Thymus (tissue), 11 donors: Measurements from ENCODE around the gene ERC2. TPM values are rescaled to one million over a fixed set of nuclear protein-coding genes. Genes with fewer than 3 reads are reported as not detected.

Source experiments
- DNase-seq, 9 donors: peaks; one replicate each; pipeline ENCODE4 v3.0.0-alpha.2; 2013; ENCODE audit warnings: low spot score in 9 of 9, low read depth in 6 of 9, missing footprints in 1 of 9
- H3K27ac ChIP-seq, 2 donors: one replicate each; pipeline ENCODE4 v1.5.1; 2013; ENCODE audit warnings: control low read depth in 1 of 2, low read depth in 1 of 2, low read length in 1 of 2, mild to moderate bottlenecking in 1 of 2, moderate library complexity in 1 of 2
- H3K27me3 ChIP-seq, 2 donors: one replicate each; pipeline ENCODE4 v1.5.1; 2013; ENCODE audit warnings: low read length in 1 of 2; ENCODE audit not compliant: control insufficient read depth in 2 of 2, insufficient read depth in 1 of 2
- H3K36me3 ChIP-seq, 2 donors: one replicate each; pipeline ENCODE4 v1.5.1; 2013; ENCODE audit warnings: low read length in 1 of 2, mild to moderate bottlenecking in 1 of 2, moderate library complexity in 1 of 2; ENCODE audit not compliant: control insufficient read depth in 2 of 2, insufficient read depth in 2 of 2
- H3K4me1 ChIP-seq, 2 donors: one replicate each; pipeline ENCODE4 v1.5.1; 2013; ENCODE audit warnings: low read length in 2 of 2; ENCODE audit not compliant: control insufficient read depth in 2 of 2, insufficient read depth in 2 of 2
- H3K4me3 ChIP-seq, 2 donors: one replicate each; pipeline ENCODE4 v1.5.1; 2013; ENCODE audit warnings: low read length in 2 of 2, control low read depth in 1 of 2, mild to moderate bottlenecking in 1 of 2
- H3K9me3 ChIP-seq, 2 donors: one replicate each; pipeline ENCODE4 v1.5.1; 2013; ENCODE audit warnings: low read length in 1 of 2, mild to moderate bottlenecking in 1 of 2; ENCODE audit not compliant: control insufficient read depth in 2 of 2, insufficient read depth in 1 of 2
- WGBS: extraction: QIAGEN DNeasy Blood & Tissue Kit; methylation state at CpG from one replicate; pipeline ENCODE4 v1.1.7; 2013; 5-methylcytosine and 5-hydroxymethylcytosine counted together
- polyA plus RNA-seq: library from polyadenylated mRNA; stranded (reverse); fragments of 200-250 nt; gene quantifications from one replicate; pipeline ENCODE4 v1.2.3, GENCODE V29; 2013
- total RNA-seq: library from RNA; stranded (reverse); fragments of 120-200 nt; gene quantifications from one replicate; pipeline ENCODE4 v1.2.4, GENCODE V29; 2013
- donor health status: healthy.

Gene ERC2
- total and polyA plus RNA-seq, 2 donors: 0.28 to 0.50 TPM

DNA sequence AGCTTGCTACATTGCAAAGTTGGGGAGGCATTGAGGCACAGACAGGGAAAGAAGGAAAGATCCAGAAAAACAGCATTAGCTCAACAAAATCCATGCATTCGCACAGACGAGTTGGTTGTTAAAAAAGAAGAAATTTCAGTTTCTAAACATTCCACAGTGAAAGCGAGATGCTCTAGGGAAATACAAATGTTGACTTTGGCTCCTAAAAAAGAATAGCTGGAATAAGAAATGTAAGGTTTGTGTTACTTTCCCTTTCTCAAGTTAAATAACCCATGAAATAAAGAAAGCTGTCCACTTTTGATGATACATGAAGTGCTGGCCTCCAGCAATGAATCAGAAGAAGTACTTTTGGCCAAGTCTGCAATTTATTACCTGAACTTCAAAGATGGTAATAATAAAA, 465.1 kb downstream of the ERC2 start:
- DNase-seq: no peak

DNA sequence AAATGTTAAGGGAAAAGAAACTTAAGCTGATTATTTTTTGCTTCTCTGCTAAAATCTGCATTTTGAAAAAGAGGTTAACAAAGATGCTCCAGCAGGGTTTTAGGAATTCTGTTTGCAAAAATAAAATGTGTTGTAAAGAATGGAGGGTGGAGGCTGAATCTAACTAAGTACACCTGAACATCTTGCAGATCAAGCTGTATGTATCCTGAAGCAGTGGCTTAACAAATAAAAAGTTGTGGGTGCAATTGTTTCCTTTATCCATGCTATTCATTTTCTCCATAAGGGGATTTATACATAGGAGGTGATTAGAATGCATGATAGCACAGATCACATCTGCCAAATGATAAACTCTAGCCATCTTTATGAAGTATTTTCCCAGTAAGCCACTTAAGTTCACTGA, 466.3 kb downstream of the ERC2 start:
- no peak overlapping the region for H3K27ac ChIP-seq
- no peaks in the 10 kb centered on the region for H3K36me3 ChIP-seq
- no peak overlapping the region for H3K4me3 ChIP-seq
- H3K4me1 ChIP-seq: no peaks in the 10 kb centered on the region
- H3K9me3 ChIP-seq: no peaks in the 10 kb centered on the region
- no peak for DNase-seq
- no peaks in the 10 kb centered on the region for H3K27me3 ChIP-seq

More for the DNA sequence above, 465.1 kb downstream of the ERC2 start:
- Histone ChIP-seq H3K36me3 (no peaks in the 10 kb centered on the region), H3K27ac (no peak overlapping the region), H3K27me3 (no peaks in the 10 kb centered on the region), H3K9me3 (no peaks in the 10 kb centered on the region), H3K4me3 (no peak overlapping the region), H3K4me1 (no peaks in the 10 kb centered on the region)
- 93% methylated on average over 3 of the region's 3 CpGs for WGBS

DNA sequence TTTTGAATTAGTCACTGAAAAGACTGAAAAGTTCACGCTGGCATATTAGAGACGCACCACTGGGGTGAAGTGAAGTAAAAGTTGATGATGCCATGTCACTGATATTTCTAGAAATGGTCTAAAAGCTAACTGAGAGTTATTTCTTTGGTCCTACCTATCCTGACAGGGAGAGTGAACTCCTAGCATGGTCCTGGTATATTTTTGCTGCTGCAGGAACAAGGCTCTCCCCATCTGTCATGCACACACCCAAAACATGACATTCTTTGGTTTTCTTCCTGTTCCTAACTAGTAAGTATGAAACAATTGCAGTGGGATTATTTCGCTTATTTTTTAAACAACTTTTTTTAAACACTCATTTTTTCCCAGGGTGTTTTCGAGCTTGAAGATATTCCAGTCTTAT, 466.7 kb downstream of the ERC2 start:
- H3K9me3 ChIP-seq: no peaks in the 10 kb centered on the region
- no peaks in the 10 kb centered on the region for H3K27me3 ChIP-seq
- no peaks in the 10 kb centered on the region for H3K4me1 ChIP-seq
- H3K4me3 ChIP-seq: no peak overlapping the region
- no peaks in the 10 kb centered on the region for H3K36me3 ChIP-seq
- no peak for DNase-seq
- 83% methylated on average over 4 of the region's 4 CpGs for WGBS
- no peak overlapping the region for H3K27ac ChIP-seq

DNA sequence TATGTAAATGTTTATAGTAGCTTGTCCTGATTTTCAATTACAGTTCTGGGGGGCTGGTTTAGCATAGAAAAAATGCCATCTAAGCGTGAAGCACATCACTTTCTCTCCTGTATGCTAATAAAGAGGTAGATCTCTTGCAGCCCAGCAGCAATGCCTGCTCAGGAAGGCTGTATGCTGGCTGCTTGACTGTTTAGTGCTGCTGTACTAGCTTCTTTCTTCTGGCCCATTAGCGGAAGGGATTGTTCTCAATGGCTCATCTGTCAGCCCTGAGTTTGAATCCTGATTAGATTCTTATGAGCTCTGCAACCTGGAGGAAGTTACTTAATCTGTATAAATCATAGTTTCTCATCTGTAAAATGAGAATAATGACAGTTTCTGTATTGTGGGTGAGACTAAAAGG, 478.9 kb downstream of the ERC2 start:
- no peaks in the 10 kb centered on the region for H3K36me3 ChIP-seq
- no peaks in the 10 kb centered on the region for H3K9me3 ChIP-seq
- H3K4me1 ChIP-seq: no peaks in the 10 kb centered on the region
- no peak overlapping the region for H3K27ac ChIP-seq
- 76% methylated on average over 2 of the region's 2 CpGs for WGBS
- H3K4me3 ChIP-seq: no peak overlapping the region
- no peak for DNase-seq
- H3K27me3 ChIP-seq: no peaks in the 10 kb centered on the region

DNA sequence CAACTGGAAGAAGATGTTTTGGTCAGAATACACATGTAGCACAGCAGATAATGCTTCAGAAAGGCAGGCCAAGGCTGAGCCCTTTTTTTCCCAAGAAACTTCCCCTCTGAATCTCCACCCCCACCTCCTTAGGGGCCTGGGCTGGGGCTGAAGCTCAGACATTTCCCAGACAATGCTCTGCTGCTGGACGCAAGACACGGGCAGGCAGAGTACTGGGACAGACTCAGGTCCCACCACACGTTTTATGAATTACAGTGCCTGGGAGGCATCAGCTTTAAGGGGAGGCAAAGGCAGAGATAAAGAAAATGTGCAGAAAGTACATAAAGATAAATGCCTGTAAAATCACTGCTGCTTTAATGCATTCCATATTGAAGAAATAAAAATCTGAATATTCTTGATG, 479.4 kb downstream of the ERC2 start:
- Histone ChIP-seq H3K27ac (no peak overlapping the region), H3K4me3 (no peak overlapping the region), H3K9me3 (no peaks in the 10 kb centered on the region), H3K4me1 (no peaks in the 10 kb centered on the region), H3K36me3 (no peaks in the 10 kb centered on the region), H3K27me3 (no peaks in the 10 kb centered on the region)
- 97% methylated on average over 3 of the region's 3 CpGs for WGBS
- DNase-seq: no peak

DNA sequence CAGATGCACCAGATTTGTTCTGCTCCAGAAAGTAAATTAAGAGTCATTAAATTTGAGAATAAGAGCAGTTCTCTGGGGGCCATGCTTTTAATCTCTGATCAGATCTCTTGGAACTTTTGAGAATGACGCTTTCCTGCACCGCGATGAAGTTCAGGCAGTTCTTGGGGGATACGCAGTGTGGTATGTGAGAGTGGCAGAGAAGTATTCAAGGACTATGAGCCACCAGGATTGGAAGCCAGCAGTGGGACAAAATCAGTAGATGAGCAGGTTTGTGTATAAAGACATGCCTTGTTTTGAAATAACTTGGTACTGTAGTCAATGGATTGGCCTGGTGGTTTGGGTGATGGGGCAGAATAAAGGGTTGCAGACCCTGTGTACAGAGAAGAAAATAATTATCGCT, 483.6 kb downstream of the ERC2 start:
- Histone ChIP-seq H3K27me3 (no peaks in the 10 kb centered on the region), H3K27ac (no peak overlapping the region), H3K4me3 (no peak overlapping the region), H3K4me1 (no peaks in the 10 kb centered on the region), H3K9me3 (no peaks in the 10 kb centered on the region), H3K36me3 (no peaks in the 10 kb centered on the region)
- no peak for DNase-seq
- WGBS: 98% methylated on average over 5 of the region's 5 CpGs

DNA sequence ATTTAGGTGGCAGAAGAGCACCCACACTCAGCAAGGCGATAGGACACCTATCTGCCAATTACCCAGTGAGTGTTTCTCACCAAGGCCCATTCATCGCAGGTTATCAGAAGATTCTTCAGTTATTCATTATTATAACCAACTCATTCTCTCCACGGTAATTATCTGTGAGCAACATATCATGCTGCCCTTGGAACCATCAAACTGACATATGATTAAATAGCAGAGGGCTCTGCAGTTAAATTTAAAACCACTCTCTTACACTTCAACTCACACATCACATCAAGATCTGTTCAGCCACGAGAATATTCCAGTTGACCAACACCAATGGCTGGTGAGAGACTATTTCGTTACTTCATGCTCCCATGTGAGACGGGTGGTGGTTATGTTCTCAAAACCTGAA, 489.3 kb downstream of the ERC2 start:
- Histone ChIP-seq H3K9me3 (no peaks in the 10 kb centered on the region), H3K36me3 (no peaks in the 10 kb centered on the region), H3K27ac (no peak overlapping the region), H3K4me3 (no peak overlapping the region), H3K27me3 (no peaks in the 10 kb centered on the region), H3K4me1 (no peaks in the 10 kb centered on the region)
- 91% methylated on average over 6 of the region's 6 CpGs for WGBS
- DNase-seq: no peak

DNA sequence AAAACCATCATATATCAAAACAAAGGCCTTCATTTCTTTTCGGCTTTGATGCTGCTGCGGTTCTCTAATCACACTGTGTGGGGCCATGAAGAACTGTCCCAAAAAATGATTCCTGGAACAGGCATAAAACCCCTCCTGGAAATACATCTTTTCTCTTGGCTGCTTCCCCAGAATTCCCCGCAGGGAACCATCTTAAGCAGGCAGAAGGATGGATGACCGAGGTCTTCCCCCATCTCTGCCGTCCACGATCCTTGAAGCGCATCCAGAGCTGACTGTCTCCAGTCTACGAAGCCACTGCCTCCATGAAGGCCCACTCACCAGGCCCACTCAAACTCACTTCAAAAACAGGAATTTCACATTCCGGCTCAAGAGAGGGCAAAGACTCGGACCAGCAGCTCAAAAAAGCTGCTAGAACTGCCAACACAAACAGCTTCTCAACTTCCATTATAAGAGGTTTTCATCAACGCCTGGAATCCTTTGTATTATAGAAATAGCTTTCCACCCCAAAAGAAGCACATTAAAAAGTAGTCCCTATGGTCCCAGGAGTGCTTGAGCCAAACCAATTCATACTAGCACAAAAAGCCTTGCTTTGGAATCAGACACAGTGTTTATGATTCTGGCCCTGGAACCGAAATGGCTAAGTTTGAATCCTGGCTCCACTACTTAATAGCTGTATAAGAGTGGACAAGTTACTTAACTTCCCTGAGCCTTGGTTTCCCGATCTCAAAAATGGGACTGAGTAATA, 493.7 kb downstream of the ERC2 start:
- no peak overlapping the region for H3K4me3 ChIP-seq
- no peak overlapping the region for H3K27ac ChIP-seq
- H3K36me3 ChIP-seq: no peaks in the 10 kb centered on the region
- no peaks in the 10 kb centered on the region for H3K27me3 ChIP-seq
- 89% methylated on average over 13 of the region's 13 CpGs for WGBS
- no peak for DNase-seq
- H3K4me1 ChIP-seq: no peaks in the 10 kb centered on the region
- H3K9me3 ChIP-seq: no peaks in the 10 kb centered on the region

DNA sequence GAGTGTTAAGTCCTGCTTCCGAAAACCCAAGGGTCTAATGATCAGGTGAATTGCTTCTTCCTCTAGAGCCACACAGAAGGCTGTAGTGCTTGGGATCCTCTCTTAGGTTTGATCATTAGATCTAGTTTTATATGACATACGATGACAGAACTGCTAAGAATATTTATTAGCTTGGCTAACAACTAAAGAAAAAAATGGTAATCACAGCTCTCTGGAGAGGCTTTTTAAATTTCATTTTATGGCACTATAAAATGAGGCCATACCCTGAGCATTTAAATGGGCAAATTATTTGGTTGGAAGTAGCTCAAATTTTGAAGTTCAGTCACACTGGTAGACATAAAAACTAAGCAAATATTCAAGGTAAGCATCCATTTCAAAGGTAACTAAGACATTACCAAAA, 498.6 kb downstream of the ERC2 start:
- H3K27ac ChIP-seq: no peak overlapping the region
- WGBS: 96% methylated on average over 2 of the region's 2 CpGs
- no peaks in the 10 kb centered on the region for H3K4me1 ChIP-seq
- no peak overlapping the region for H3K4me3 ChIP-seq
- no peak for DNase-seq
- no peaks in the 10 kb centered on the region for H3K27me3 ChIP-seq
- H3K9me3 ChIP-seq: no peaks in the 10 kb centered on the region
- no peaks in the 10 kb centered on the region for H3K36me3 ChIP-seq
